HepG2 (cell line): ENCODE results near the gene CDC42EP5. TPM values are rescaled to one million over a fixed set of nuclear protein-coding genes. Genes with fewer than 3 reads are reported as not detected.

Source experiments
- ATAC-seq: fragments of 200-7000 bp; cut with Tn5 transposase; 3 replicates; pipeline ENCODE4 v1.9.1; 2020; ENCODE audit warnings: mild to moderate bottlenecking, moderate library complexity
- BruUV-seq: library from RNA; stranded (reverse); fragments of 400-500 nt; replicated peaks from 2 replicates; lab custom pipeline; 2021; lab: Mats Ljungman, UMichigan
- CTCF ChIA-PET: fragments of 300-600 bp; formaldehyde crosslinking; extraction: SDS; loops from one replicate; lab custom pipeline; 2021; ENCODE audit warnings: low total read pairs, inconsistent platforms, low intra/inter-chr PET ratio; lab: Yijun Ruan, JAX
- POLR2A ChIA-PET: fragments of 350-600 bp; sonication (Branson Sonifier 250); formaldehyde crosslinking; loops from one replicate; lab custom pipeline; 2020; ENCODE audit warnings: antibody characterized with exemption, inconsistent platforms; lab: Yijun Ruan, JAX
- DNase-seq: peaks from one replicate; pipeline ENCODE4 v3.0.0-alpha.2; 2015; ENCODE audit warnings: low spot score
- FAIRE-seq: peaks from 3 replicates; lab custom pipeline; 2011; peaks lifted over from hg19 to GRCh38; lab: Jason Lieb, UNC
- H2AFZ ChIP-seq: one replicate; pipeline ENCODE4 v1.6.1; 2011; ENCODE audit warnings: low read length, inconsistent platforms
- H3K27ac ChIP-seq: fragments of 300-600 bp; 3 replicates; pipeline ENCODE4 v1.8.0; 2011; ENCODE audit warnings: mixed run types, mild to moderate bottlenecking, mixed read lengths, low read length, inconsistent platforms; ENCODE audit not compliant: insufficient read depth; ENCODE audit errors: extremely low read length
- H3K27me3 ChIP-seq, 2 experiments: fragments of 200-600 bp in 1 of 2; 2 replicates in 1 of 2; 3 replicates in 1 of 2; pipeline versions ENCODE4 v1.6.0 to v1.8.0; 2011; ENCODE audit warnings: low read length in 2 of 2, mild to moderate bottlenecking in 2 of 2, moderate library complexity in 2 of 2, inconsistent platforms in 1 of 2; ENCODE audit not compliant: insufficient read depth in 2 of 2, control insufficient read depth in 1 of 2
- H3K36me3 ChIP-seq, 2 experiments: fragments of 200-600 bp in 1 of 2; replicated peaks in 1 of 2; 2 replicates in 1 of 2; 3 replicates in 1 of 2; pipeline versions ENCODE4 v1.5.1 to v1.8.0; 2011; ENCODE audit warnings: low read length in 2 of 2, inconsistent platforms in 1 of 2; ENCODE audit not compliant: insufficient read depth in 2 of 2, control insufficient read depth in 1 of 2
- H3K4me1 ChIP-seq: 2 replicates; pipeline ENCODE4 v1.5.1; 2012; ENCODE audit warnings: low read length, inconsistent platforms; ENCODE audit not compliant: insufficient read depth
- H3K4me2 ChIP-seq: 2 replicates; pipeline ENCODE4 v1.6.0; 2011; ENCODE audit warnings: low read depth, low read length, inconsistent platforms
- H3K4me3 ChIP-seq, 3 experiments: fragments of 200-600 bp in 1 of 3; sonication (generic), shearing (Covaris generic) in 1 of 3; replicated peaks in 1 of 3; 2 replicates each; pipeline ENCODE4 v1.5.1; 2011 to 2016; ENCODE audit warnings: low read length in 3 of 3, inconsistent platforms in 2 of 3, low read depth in 2 of 3, mild to moderate bottlenecking in 2 of 3, control low read depth in 1 of 3, mixed read lengths in 1 of 3; ENCODE audit not compliant: insufficient read depth in 1 of 3
- H3K79me2 ChIP-seq: one replicate; pipeline ENCODE4 v1.6.1; 2011; ENCODE audit warnings: low read length, inconsistent platforms; ENCODE audit not compliant: insufficient read depth
- H3K9ac ChIP-seq: 2 replicates; pipeline ENCODE4 v1.6.0; 2011; ENCODE audit warnings: mild to moderate bottlenecking, low read depth, low read length, inconsistent platforms; ENCODE audit not compliant: insufficient read depth
- H3K9me3 ChIP-seq: 2 replicates; pipeline ENCODE4 v1.5.1; 2012; ENCODE audit warnings: mild to moderate bottlenecking, low read length
- H4K20me1 ChIP-seq: 2 replicates; pipeline ENCODE4 v1.6.0; 2011; ENCODE audit warnings: inconsistent platforms, mild to moderate bottlenecking, low read length, moderate library complexity; ENCODE audit not compliant: insufficient read depth
- GABPB1 ChIP-seq: IDR thresholded peaks from 2 replicates; pipeline ENCODE4 v1.6.1; 2016; ENCODE audit warnings: mild to moderate bottlenecking, missing genetic modification reagents, moderate library complexity, missing compliant biosample characterization
- HOXA5 ChIP-seq: sonication (generic); formaldehyde crosslinking; IDR thresholded peaks from 2 replicates; pipeline ENCODE4 v1.4.0; 2020; ENCODE audit warnings: missing genetic modification reagents
- MAFF ChIP-seq: IDR thresholded peaks from 2 replicates; pipeline ENCODE4 v1.6.1; 2011; ENCODE audit warnings: low read depth, low read length, improper control_type of control experiment
- MAFK ChIP-seq, 2 experiments: IDR thresholded peaks in 1 of 2; conservative IDR thresholded peaks in 1 of 2; 2 replicates each; pipeline ENCODE4 v1.6.1; 2011; ENCODE audit warnings: improper control_type of control experiment in 2 of 2, low read length in 2 of 2
- MED13 ChIP-seq: sonication (generic); formaldehyde crosslinking; IDR thresholded peaks from 2 replicates; pipeline ENCODE4 v1.5.0; 2020; ENCODE audit warnings: missing genetic modification reagents
- TOPORS ChIP-seq: sonication (generic); formaldehyde crosslinking; IDR thresholded peaks from 2 replicates; pipeline ENCODE4 v1.8.0; 2023; ENCODE audit warnings: mild to moderate bottlenecking, missing genetic modification reagents
- ZFP90 ChIP-seq: sonication (generic); formaldehyde crosslinking; IDR thresholded peaks from 2 replicates; pipeline ENCODE4 v1.8.0; 2022; ENCODE audit warnings: missing genetic modification reagents, mild to moderate bottlenecking, inconsistent platforms, borderline replicate concordance
- ZNF232 ChIP-seq: sonication (generic); formaldehyde crosslinking; IDR thresholded peaks from 2 replicates; pipeline ENCODE4 v1.4.0; 2020; ENCODE audit warnings: missing genetic modification reagents, borderline replicate concordance
- ZNF44 ChIP-seq: sonication (generic); formaldehyde crosslinking; IDR thresholded peaks from 2 replicates; pipeline ENCODE4 v1.5.1; 2020; ENCODE audit warnings: mild to moderate bottlenecking, missing genetic modification reagents
- ZNF552 ChIP-seq: sonication (generic); formaldehyde crosslinking; IDR thresholded peaks from 2 replicates; pipeline ENCODE4 v1.9.0; 2022; ENCODE audit warnings: missing genetic modification reagents, mild to moderate bottlenecking, borderline replicate concordance
- WGBS: methylation state at CpG from one replicate; pipeline ENCODE4 v1.1.6; 2017; ENCODE audit warnings: low lambda C conversion rate; 5-methylcytosine and 5-hydroxymethylcytosine counted together
- in situ Hi-C: cut with HindIII; loops from 2 replicates; pipeline ENCODE4 v1.10.0; 2017; ENCODE audit warnings: low pct_unique_long_range_greater_than_20kb; ENCODE audit not compliant: extremely low pct_ligation_motif_present
- intact Hi-C: fragments of 100-400 bp; cut with micrococcal nuclease; formaldehyde crosslinking; loops from one replicate; pipeline ENCODE4 v1.10.0; 2022; ENCODE audit not compliant: unreplicated experiment
- polyA plus RNA-seq, 8 experiments: library from polyadenylated mRNA; depleted of rRNA in 3 of 8; stranded (reverse) in 7 of 8; unstranded in 1 of 8; fragments of >200 nt; fragmentation: Illumina TruSeq in 4 of 8; extraction: Trizol in 4 of 8; gene quantifications; 2 replicates each; pipeline versions ENCODE4 v1.2.1 to v1.2.3, GENCODE V29; 2011 to 2016; ENCODE audit warnings: low read depth in 4 of 8, missing spikeins in 1 of 8, mixed read lengths in 1 of 8; ENCODE audit not compliant: insufficient read depth in 1 of 8
- total RNA-seq, 5 experiments: library from RNA; depleted of rRNA; stranded (reverse); fragments of >200 nt; fragmentation: Illumina TruSeq; extraction: Trizol; gene quantifications; 2 replicates each; pipeline ENCODE4 v1.2.3, GENCODE V29; 2016; ENCODE audit warnings: low read depth in 1 of 5

The CDC42EP5 gene
- total and polyA plus RNA-seq, 2 of the 13 experiments (the other 11 are each of a cell fraction or from before 2014, with no cell fraction given), result 0.41 to 1.6 TPM

DNA sequence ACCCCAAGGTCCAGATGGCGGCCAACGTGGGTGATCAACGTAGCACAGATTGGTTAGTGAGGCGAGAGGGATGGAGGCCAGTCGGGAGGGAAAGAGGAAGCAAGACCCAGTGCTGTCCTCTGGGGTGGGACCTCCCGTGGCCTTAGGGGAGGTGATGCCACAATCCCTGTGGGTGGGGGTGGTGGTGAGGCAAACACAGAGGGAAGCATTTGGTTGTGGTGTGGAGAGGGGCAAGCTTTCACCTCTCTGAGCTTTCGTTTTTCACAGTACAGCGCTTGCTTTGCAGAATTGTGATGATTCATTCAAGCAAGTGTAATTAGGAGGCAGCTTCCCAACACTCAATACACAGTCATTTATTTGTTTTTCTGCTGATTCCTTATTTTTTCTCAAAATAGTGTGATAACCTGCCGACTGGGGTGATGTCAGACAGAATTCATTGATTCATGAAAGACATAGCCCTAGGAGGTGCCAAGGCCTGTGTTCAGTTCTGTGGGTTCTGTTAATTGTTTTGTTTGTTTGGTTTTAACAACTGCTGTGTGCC, 21.7 kb downstream of the CDC42EP5 start:
- no peak for DNase-seq
- Histone ChIP-seq H3K4me3 (0 out of 6 replicates have a peak overlapping the region, but pooled peaks of 1 of the 3 experiments have one; percentile 91), H4K20me1 (peaks cover 30% of the 10 kb centered on the region), H3K4me2 (peak overlapping the region; percentile 96)
- WGBS, result 84% methylated on average over 9 of the region's 9 CpGs
- intact Hi-C loops, result no loop called here
- CTCF ChIA-PET, result no interaction called here
- peak; percentile 37; the same call in 1 of the 2 replicates for TF ChIP-seq MAFF
- TF ChIP-seq GABPB1 (CRISPR knock-in tag), result no peak
- TF ChIP-seq MAFK (conservative IDR thresholded peaks at IDR 0.05 in 1 of 2, IDR thresholded peaks at IDR 0.05 in 1 of 2; ENCODE audit: low read length in 2 of 2), result peak; percentile 3 to 46; a peak in 1 of 4 replicates
- TF ChIP-seq ZNF552 (CRISPR knock-in tag), result no peak
- TF ChIP-seq, all 625 proteins: peak for 2
- POLR2A ChIA-PET, result interaction anchor here (2.4 kb wide), 1 partner anchor 12 kb away, joined by 12 read pairs; the partner anchor contains the start of gene LENG9
- H3K36me3 ChIP-seq, result peaks cover 31 to 54% of the 10 kb centered on the region in 2 experiments
- H3K9ac ChIP-seq, result peak overlapping the region; percentile 95; the same call in 1 of the 2 replicates
- H3K9me3 ChIP-seq, result no peaks in the 10 kb centered on the region
- in situ Hi-C loops, result no loop called here
- no peak overlapping the region for H2AFZ ChIP-seq
- no TSS peak for BruUV-seq
- ATAC-seq (no peak), FAIRE-seq (no peak)
- H3K4me1 ChIP-seq, result peaks cover 29% of the 10 kb centered on the region
- peaks cover 52% of the 10 kb centered on the region for H3K79me2 ChIP-seq
- no peaks in the 10 kb centered on the region; a peak in 2 of 5 replicates for H3K27me3 ChIP-seq
- H3K27ac ChIP-seq, result no peak overlapping the region

DNA sequence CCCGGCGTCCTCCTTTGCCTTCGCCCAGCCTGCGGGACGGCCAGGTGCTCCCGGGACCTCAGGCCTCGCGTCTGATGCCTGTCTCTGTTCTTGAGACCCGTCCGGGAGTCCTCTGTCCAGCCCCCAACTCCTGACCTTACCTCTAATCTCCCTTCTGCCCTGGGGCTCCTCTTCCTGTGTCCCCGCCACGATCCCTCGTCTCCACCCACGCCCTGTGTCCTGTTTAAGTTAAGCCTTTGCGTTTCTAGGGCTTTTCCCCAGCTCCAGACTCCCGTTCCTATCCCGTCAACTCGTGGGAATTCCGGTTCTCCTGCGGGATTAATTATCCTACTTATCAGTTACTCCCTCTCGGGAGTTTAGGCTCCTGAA, 23.4 kb downstream of the CDC42EP5 start:
- ChIA-PET CTCF (no interaction called here), POLR2A (interaction anchor here (2.4 to 2.8 kb wide), 2 partner anchors 11 to 13 kb away, joined by 12 to 15 read pairs; partner anchors contain the start of gene LENG9)
- in situ Hi-C loops (no loop called here), intact Hi-C loops (loop anchor here (2.0 kb wide), 1 partner anchor 13 kb away; the partner anchor contains the start of gene LENG9)
- H3K9me3 ChIP-seq, result no peaks in the 10 kb centered on the region
- no peak for FAIRE-seq
- peak overlapping the region; percentile 79 for H3K27ac ChIP-seq
- TF ChIP-seq ZNF44 (0 out of 2 replicates have a peak, but pooled peaks have one; percentile 2), ZFP90 (CRISPR knock-in tag) (0 out of 2 replicates have a peak, but pooled peaks have one; percentile 48), MED13 (0 out of 2 replicates have a peak, but pooled peaks have one; percentile 5), HOXA5 (CRISPR knock-in tag) (0 out of 2 replicates have a peak, but pooled peaks have one; percentile 11), TOPORS (no peak), ZNF232 (CRISPR knock-in tag) (peak; percentile 5; the same call in 1 of the 2 replicates)
- no TSS peak for BruUV-seq
- peaks cover 44% of the 10 kb centered on the region for H3K4me1 ChIP-seq
- no peak for ATAC-seq
- H3K4me2 ChIP-seq, result peak overlapping the region; percentile 96
- peak overlapping the region; percentile 95 for H3K9ac ChIP-seq
- H3K79me2 ChIP-seq, result peaks cover 52% of the 10 kb centered on the region
- H3K36me3 ChIP-seq, result peaks cover 20 to 42% of the 10 kb centered on the region in 2 experiments
- peaks cover 30% of the 10 kb centered on the region for H4K20me1 ChIP-seq
- no peak overlapping the region for H2AFZ ChIP-seq
- peak overlapping the region; percentile 81 to 93 (median 91) for H3K4me3 ChIP-seq
- WGBS, result under 1% methylated on average over 20 of the region's 21 CpGs
- H3K27me3 ChIP-seq, result no peaks in the 10 kb centered on the region; a peak in 2 of 5 replicates
- no peak for DNase-seq
